HepG2 (cell line): ENCODE measurements around the gene NFS1. TPM values are rescaled to one million over a fixed set of nuclear protein-coding genes. Genes with fewer than 3 reads are reported as not detected.

Experiments used
- ARNT2 ChIP-seq: sonication (generic); formaldehyde crosslinking; IDR thresholded peaks from 2 replicates; pipeline ENCODE4 v1.8.0; 2022; ENCODE audit warnings: mild to moderate bottlenecking, low read depth, missing genetic modification reagents, moderate library complexity
- ATF7-NPFF ChIP-seq: sonication (generic); formaldehyde crosslinking; IDR thresholded peaks from 2 replicates; pipeline ENCODE4 v1.8.1; 2023; ENCODE audit warnings: mild to moderate bottlenecking, low read depth, missing genetic modification reagents, moderate library complexity
- CREB1 ChIP-seq, 2 experiments: fragments of 450-650 bp in 1 of 2; IDR thresholded peaks; 2 replicates each; pipeline ENCODE4 v1.6.1; 2016 to 2017; ENCODE audit warnings: control low read depth in 1 of 2, mild to moderate bottlenecking in 1 of 2, missing compliant biosample characterization in 1 of 2, missing genetic modification characterization in 1 of 2
- DR1 ChIP-seq: sonication (generic); formaldehyde crosslinking; IDR thresholded peaks from 2 replicates; pipeline ENCODE4 v1.8.0; 2021; ENCODE audit warnings: mild to moderate bottlenecking, missing genetic modification reagents, inconsistent platforms
- ELF3 ChIP-seq: IDR thresholded peaks from 2 replicates; pipeline ENCODE4 v1.6.1; 2016; ENCODE audit warnings: missing genetic modification reagents, missing compliant biosample characterization
- HNF4G ChIP-seq, 2 experiments: sonication (generic) in 1 of 2; formaldehyde crosslinking in 1 of 2; IDR thresholded peaks; 2 replicates each; pipeline versions ENCODE4 v1.4.0 to v1.6.1; 2011 to 2020; ENCODE audit warnings: borderline replicate concordance in 2 of 2, low read depth in 2 of 2, mild to moderate bottlenecking in 2 of 2, low read length in 1 of 2, missing genetic modification reagents in 1 of 2, moderate library complexity in 1 of 2
- HNRNPK ChIP-seq: fragments of 200-400 bp; formaldehyde crosslinking; IDR thresholded peaks from 2 replicates; pipeline ENCODE4 v1.6.1; 2018; ENCODE audit warnings: low read length, low read depth, moderate library complexity, mild to moderate bottlenecking; ENCODE audit not compliant: poor library complexity, severe bottlenecking
- HOXA9 ChIP-seq: sonication (generic); formaldehyde crosslinking; IDR thresholded peaks from 2 replicates; pipeline ENCODE4 v1.8.1; 2022; ENCODE audit warnings: missing genetic modification reagents, mild to moderate bottlenecking, moderate library complexity, borderline replicate concordance
- KDM5A ChIP-seq: fragments of 200-600 bp; sonication (generic); IDR thresholded peaks from 2 replicates; pipeline ENCODE4 v1.7.0; 2018; ENCODE audit warnings: antibody characterized with exemption, mild to moderate bottlenecking, low read length, borderline replicate concordance
- KLF13 ChIP-seq: sonication (generic); formaldehyde crosslinking; IDR thresholded peaks from 2 replicates; pipeline ENCODE4 v1.4.0; 2020; ENCODE audit warnings: mild to moderate bottlenecking, missing genetic modification reagents
- NFYC ChIP-seq: IDR thresholded peaks from 2 replicates; pipeline ENCODE4 v1.6.1; 2016; ENCODE audit warnings: missing genetic modification reagents, missing compliant biosample characterization
- POLR2AphosphoS2 ChIP-seq: IDR thresholded peaks from 2 replicates; pipeline ENCODE4 v1.6.1; 2011; ENCODE audit warnings: low read depth, low read length, improper control_type of control experiment
- SOX13 ChIP-seq, 3 experiments: fragments of 450-650 bp in 1 of 3; sonication (generic) in 1 of 3; formaldehyde crosslinking in 1 of 3; IDR thresholded peaks in 2 of 3; conservative IDR thresholded peaks in 1 of 3; 2 replicates each; pipeline versions ENCODE4 v1.5.0 to v1.6.1; 2016 to 2020; ENCODE audit warnings: antibody characterized with exemption in 1 of 3, mild to moderate bottlenecking in 1 of 3, missing compliant biosample characterization in 1 of 3, missing genetic modification reagents in 1 of 3, moderate library complexity in 1 of 3
- TFDP1 ChIP-seq: IDR thresholded peaks from 2 replicates; pipeline ENCODE4 v1.6.1; 2016; ENCODE audit warnings: missing compliant biosample characterization, missing genetic modification reagents, borderline replicate concordance
- TIGD3 ChIP-seq: sonication (generic); formaldehyde crosslinking; IDR thresholded peaks from 2 replicates; pipeline ENCODE4 v1.5.1; 2020; ENCODE audit warnings: mild to moderate bottlenecking, missing genetic modification reagents, borderline replicate concordance
- ZBED4 ChIP-seq: sonication (generic); formaldehyde crosslinking; IDR thresholded peaks from 2 replicates; pipeline ENCODE4 v1.4.0; 2020; ENCODE audit warnings: missing genetic modification reagents, borderline replicate concordance
- ZNF160 ChIP-seq: sonication (generic); formaldehyde crosslinking; IDR thresholded peaks from 2 replicates; pipeline ENCODE4 v1.8.0; 2022; ENCODE audit warnings: mild to moderate bottlenecking, inconsistent platforms, missing genetic modification reagents
- polyA plus RNA-seq, 8 experiments: library from polyadenylated mRNA; depleted of rRNA in 3 of 8; stranded (reverse) in 7 of 8; unstranded in 1 of 8; fragments of >200 nt; fragmentation: Illumina TruSeq in 4 of 8; extraction: Trizol in 4 of 8; gene quantifications; 2 replicates each; pipeline versions ENCODE4 v1.2.1 to v1.2.3, GENCODE V29; 2011 to 2016; ENCODE audit warnings: low read depth in 4 of 8, missing spikeins in 1 of 8, mixed read lengths in 1 of 8; ENCODE audit not compliant: insufficient read depth in 1 of 8
- total RNA-seq, 5 experiments: library from RNA; depleted of rRNA; stranded (reverse); fragments of >200 nt; fragmentation: Illumina TruSeq; extraction: Trizol; gene quantifications; 2 replicates each; pipeline ENCODE4 v1.2.3, GENCODE V29; 2016; ENCODE audit warnings: low read depth in 1 of 5
- TF ChIP-seq, protein P1 (sequence below): sonication (generic); formaldehyde crosslinking; IDR thresholded peaks from 2 replicates; pipeline ENCODE4 v1.8.1; 2023; ENCODE audit warnings: mild to moderate bottlenecking, moderate library complexity, missing genetic modification reagents
- TF ChIP-seq, protein P2 (sequence below): IDR thresholded peaks from 2 replicates; pipeline ENCODE4 v1.6.1; 2016; ENCODE audit warnings: mild to moderate bottlenecking, missing biosample characterization, missing genetic modification reagents

NFS1 gene
- total and polyA plus RNA-seq, 2 of the 13 experiments (the other 11 are each of a cell fraction or from before 2014, with no cell fraction given): 65.9 to 88.1 TPM

GRCh38 chr20:35635652-35636051 is 63.5 kb downstream of the NFS1 start (continued):
- TF ChIP-seq TIGD3 (CRISPR knock-in tag) (no peak), POLR2AphosphoS2 (no peak), HOXA9 (CRISPR knock-in tag) (no peak), CREB1 (IDR thresholded peaks at IDR 0.05) (no peak), CREB1 (CRISPR knock-in tag; IDR thresholded peaks at IDR 0.05) (no peak), ARNT2 (CRISPR knock-in tag) (no peak), KLF13 (no peak), ATF7-NPFF (CRISPR knock-in tag) (no peak), HNRNPK (no peak), HNF4G (IDR thresholded peaks at IDR 0.05; ENCODE audit: borderline replicate concordance, low read depth, low read length) (peak; percentile 26; the same call in 1 of the 2 replicates), HNF4G (CRISPR knock-in tag; IDR thresholded peaks at IDR 0.05; ENCODE audit: borderline replicate concordance, low read depth) (no peak), ELF3 (CRISPR knock-in tag) (no peak), KDM5A (no peak), ZBED4 (CRISPR knock-in tag) (no peak; the same call in 1 of the 2 replicates), SOX13 (IDR thresholded peaks at IDR 0.05) (no peak), SOX13 (CRISPR knock-in tag; conservative IDR thresholded peaks at IDR 0.05 in 1 of 2, IDR thresholded peaks at IDR 0.05 in 1 of 2) (no peak), DR1 (no peak), TFDP1 (CRISPR knock-in tag) (no peak), ZNF160 (CRISPR knock-in tag) (no peak), NFYC (CRISPR knock-in tag) (no peak)
- TF ChIP-seq, protein P1, sequence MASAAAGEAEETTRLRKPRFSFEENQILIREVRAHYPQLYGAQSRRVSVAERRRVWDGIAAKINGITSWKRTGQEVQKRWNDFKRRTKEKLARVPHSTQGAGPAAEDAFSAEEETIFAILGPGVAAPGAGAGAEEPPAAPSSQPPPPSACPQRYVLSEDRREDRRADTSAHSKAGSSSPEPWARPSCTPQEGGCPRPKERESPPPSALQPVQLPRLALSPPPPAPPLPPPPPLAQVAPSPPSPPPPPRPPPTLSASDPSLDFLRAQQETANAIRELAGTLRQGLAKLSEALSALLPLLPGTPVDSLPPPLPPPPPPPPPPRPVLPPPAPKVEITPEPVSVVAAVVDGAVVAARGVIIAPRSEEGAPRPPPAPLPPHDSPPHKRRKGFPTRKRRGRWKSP (CRISPR knock-in tag): no peak
- TF ChIP-seq, protein P2, sequence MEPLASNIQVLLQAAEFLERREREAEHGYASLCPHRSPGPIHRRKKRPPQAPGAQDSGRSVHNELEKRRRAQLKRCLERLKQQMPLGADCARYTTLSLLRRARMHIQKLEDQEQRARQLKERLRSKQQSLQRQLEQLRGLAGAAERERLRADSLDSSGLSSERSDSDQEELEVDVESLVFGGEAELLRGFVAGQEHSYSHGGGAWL (CRISPR knock-in tag): no peak
